ENCODE data around the gene MAOA.

The MAOA gene

GRCh38 chrX:43753637-43754036 is 97.5 kb downstream of the MAOA start:
- H3K9me3 ChIP-seq (ENCODE audit: insufficient read depth, low read length, severe bottlenecking) = no peaks in the 10 kb centered on the region
- no peak for TF ChIP-seq EZH2 (IDR thresholded peaks at IDR 0.05; ENCODE audit: borderline replicate concordance, low read depth, low read length, severe bottlenecking)
- no peak for TF ChIP-seq CTCF (IDR thresholded peaks at IDR 0.05; ENCODE audit: borderline replicate concordance, extremely low read depth, low read length, poor library complexity, severe bottlenecking)
- no peak overlapping the region for H3K27ac ChIP-seq (ENCODE audit: low read length)
- ATAC-seq (ENCODE audit: insufficient read depth, low read depth) = no peak
- H3K9ac ChIP-seq (ENCODE audit: low read depth, low read length) = no peak overlapping the region
- H3K4me1 ChIP-seq (ENCODE audit: insufficient read depth, low read length) = peaks cover 5% of the 10 kb centered on the region
- no peak overlapping the region for H3K4me3 ChIP-seq (ENCODE audit: low read depth in 1 of 2, low read length in 2 of 2)
- no peak overlapping the region for H2AFZ ChIP-seq (ENCODE audit: low read depth, low read length)
- H3K79me2 ChIP-seq (ENCODE audit: insufficient read depth, low read length) = no peaks in the 10 kb centered on the region
- DNase-seq = no peak
- H4K20me1 ChIP-seq (ENCODE audit: insufficient read depth, low read length) = no peaks in the 10 kb centered on the region
- no peaks in the 10 kb centered on the region for H3K36me3 ChIP-seq (ENCODE audit: insufficient read depth, low read length)
- no peak overlapping the region for H3K4me2 ChIP-seq (ENCODE audit: insufficient read depth, low read length)
- H3K27me3 ChIP-seq (ENCODE audit: insufficient read depth, low read length, poor library complexity) = no peaks in the 10 kb centered on the region

- H2AFZ ChIP-seq (ENCODE audit: low read depth, low read length) = no peak overlapping the region
- no peak for ATAC-seq (ENCODE audit: insufficient read depth, low read depth)
- H3K79me2 ChIP-seq (ENCODE audit: insufficient read depth, low read length) = no peaks in the 10 kb centered on the region
- no peak overlapping the region for H3K27ac ChIP-seq (ENCODE audit: low read length)
- H3K36me3 ChIP-seq (ENCODE audit: insufficient read depth, low read length) = no peaks in the 10 kb centered on the region
- H3K4me1 ChIP-seq (ENCODE audit: insufficient read depth, low read length) = no peaks in the 10 kb centered on the region
- DNase-seq = no peak
- TF ChIP-seq CTCF (IDR thresholded peaks at IDR 0.05; ENCODE audit: borderline replicate concordance, extremely low read depth, low read length, poor library complexity, severe bottlenecking) (no peak), EZH2 (IDR thresholded peaks at IDR 0.05; ENCODE audit: borderline replicate concordance, low read depth, low read length, severe bottlenecking) (no peak)
- no peaks in the 10 kb centered on the region for H4K20me1 ChIP-seq (ENCODE audit: insufficient read depth, low read length)
- no peaks in the 10 kb centered on the region for H3K27me3 ChIP-seq (ENCODE audit: insufficient read depth, low read length, poor library complexity)
- no peak overlapping the region for H3K4me2 ChIP-seq (ENCODE audit: insufficient read depth, low read length)
- H3K4me3 ChIP-seq (ENCODE audit: low read depth in 1 of 2, low read length in 2 of 2) = no peak overlapping the region
- no peak overlapping the region for H3K9ac ChIP-seq (ENCODE audit: low read depth, low read length)
- no peaks in the 10 kb centered on the region for H3K9me3 ChIP-seq (ENCODE audit: insufficient read depth, low read length, severe bottlenecking)
These were observed 100.0 kb downstream of the MAOA start for GRCh38 chrX:43756076-43756475.

- H4K20me1 ChIP-seq (ENCODE audit: insufficient read depth, low read length) = no peaks in the 10 kb centered on the region
- no peaks in the 10 kb centered on the region for H3K9me3 ChIP-seq (ENCODE audit: insufficient read depth, low read length, severe bottlenecking)
- no peak overlapping the region for H3K27ac ChIP-seq (ENCODE audit: low read length)
- H3K27me3 ChIP-seq (ENCODE audit: insufficient read depth, low read length, poor library complexity) = no peaks in the 10 kb centered on the region
- DNase-seq = no peak
- H3K36me3 ChIP-seq (ENCODE audit: insufficient read depth, low read length) = no peaks in the 10 kb centered on the region
- ATAC-seq (ENCODE audit: insufficient read depth, low read depth) = no peak
- H3K4me2 ChIP-seq (ENCODE audit: insufficient read depth, low read length) = no peak overlapping the region
- no peak overlapping the region for H2AFZ ChIP-seq (ENCODE audit: low read depth, low read length)
- no peak for TF ChIP-seq CTCF (IDR thresholded peaks at IDR 0.05; ENCODE audit: borderline replicate concordance, extremely low read depth, low read length, poor library complexity, severe bottlenecking)
- no peak for TF ChIP-seq EZH2 (IDR thresholded peaks at IDR 0.05; ENCODE audit: borderline replicate concordance, low read depth, low read length, severe bottlenecking)
- no peak overlapping the region for H3K4me3 ChIP-seq (ENCODE audit: low read depth in 1 of 2, low read length in 2 of 2)
- no peaks in the 10 kb centered on the region for H3K4me1 ChIP-seq (ENCODE audit: insufficient read depth, low read length)
- H3K79me2 ChIP-seq (ENCODE audit: insufficient read depth, low read length) = no peaks in the 10 kb centered on the region
- H3K9ac ChIP-seq (ENCODE audit: low read depth, low read length) = no peak overlapping the region
These were observed 101.9 kb downstream of the MAOA start for GRCh38 chrX:43758044-43758443.

Measured in DND-41 (cell line).